Astrocyte of the hippocampus (primary cell): ENCODE measurements around the gene MYOM3.
A peak's percentile ranks its signal among the peaks of the same experiment; 100 is the strongest.
"Not testable (repeated sequence)": the region's sequence is repeated elsewhere in the genome, so short reads cannot be mapped to it uniquely, and the experiment has no call there.

Experiments
- DNase-seq: peaks from one replicate; pipeline ENCODE4 v3.0.0; 2011; ENCODE audit warnings: low read depth, low spot score

The MYOM3 gene

GRCh38 chr1:24074817-24075589 is 36.9 kb downstream of the MYOM3 start:
- no peak for DNase-seq

DNA sequence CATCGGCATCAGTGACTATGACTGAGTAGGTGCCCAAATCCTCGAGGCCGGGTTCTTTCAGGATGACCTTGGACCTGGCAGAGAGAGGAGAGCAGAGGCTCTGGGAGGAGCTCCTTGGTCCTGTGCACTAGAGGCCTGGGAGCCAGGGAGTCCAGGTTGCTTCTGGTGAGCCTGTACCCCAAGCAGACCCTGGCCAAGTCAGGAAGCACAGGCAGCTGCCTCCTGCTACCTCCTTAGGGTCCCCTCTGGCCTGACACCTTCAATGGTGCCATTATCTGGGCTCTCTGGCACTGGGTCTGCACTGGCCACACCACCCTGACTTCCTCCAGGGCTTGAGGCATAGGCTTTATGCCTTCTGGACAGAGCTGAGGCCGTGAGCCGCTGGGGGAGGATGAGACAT is 37.7 kb downstream of the MYOM3 start:
- DNase-seq: no peak

DNA sequence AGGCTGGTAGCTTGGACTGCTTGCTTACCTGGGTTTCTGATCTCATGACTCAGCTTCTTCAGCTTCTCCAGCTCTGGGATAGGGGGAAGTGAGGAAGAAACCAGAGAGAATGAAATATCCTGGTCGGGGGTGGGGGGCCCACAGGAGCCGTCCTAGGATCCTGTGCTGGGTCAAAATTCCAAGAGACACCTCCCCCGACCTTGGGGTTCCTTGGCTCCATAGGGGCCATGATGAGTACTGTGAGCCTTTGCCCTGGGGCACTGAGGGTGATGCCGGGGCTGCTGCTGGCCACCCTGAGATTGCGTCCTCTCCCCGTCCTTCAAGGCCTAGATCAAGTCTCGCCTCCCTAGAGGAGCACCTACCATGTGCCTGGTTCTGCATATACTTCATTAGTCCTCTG is 40.0 kb downstream of the MYOM3 start:
- DNase-seq: no peak

- peak; percentile 90 for DNase-seq
Measured at GRCh38 chr1:24070821-24071393, 41.0 kb downstream of the MYOM3 start.

DNA sequence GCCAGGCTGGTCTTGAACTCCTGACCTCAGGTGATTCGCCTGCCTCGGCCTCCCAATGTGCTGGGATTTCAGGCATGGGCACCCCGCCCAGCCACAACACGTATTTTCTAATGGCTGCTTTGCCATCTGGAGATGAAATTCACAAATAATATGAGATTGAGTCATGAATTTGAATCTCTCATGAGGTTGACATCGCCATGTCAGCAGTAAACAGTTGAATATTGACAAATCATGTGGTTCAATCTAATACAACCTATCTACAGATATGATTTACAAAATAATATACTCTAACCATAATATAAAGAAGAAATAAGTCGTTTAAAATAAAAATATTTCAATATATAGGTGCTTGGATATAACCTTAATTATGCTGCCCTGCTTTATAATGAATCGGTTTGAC is 42.1 kb downstream of the MYOM3 start:
- no peak for DNase-seq

DNA sequence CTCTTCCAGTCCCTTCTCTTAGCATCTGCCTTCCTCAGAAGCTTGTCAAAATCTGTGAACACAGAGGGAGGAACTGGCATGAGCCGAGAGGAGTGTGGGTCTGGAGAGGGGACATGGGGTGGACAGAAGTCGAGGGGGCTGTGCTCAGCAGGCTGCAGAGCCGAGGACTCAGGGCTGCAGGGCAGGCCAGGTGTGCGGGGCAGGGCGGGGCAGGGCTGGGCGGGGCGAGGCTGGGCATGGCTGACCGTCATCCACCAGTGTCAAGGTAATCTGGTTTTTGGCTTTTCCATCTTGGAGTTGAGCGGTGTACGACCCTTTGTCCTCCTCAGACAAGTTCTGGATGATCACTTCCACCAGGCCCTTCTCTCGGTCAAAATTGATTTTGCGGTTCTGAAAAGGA is 44.0 kb downstream of the MYOM3 start:
- DNase-seq: no peak

- no peak for DNase-seq
Measured at GRCh38 chr1:24065304-24065703, 46.6 kb downstream of the MYOM3 start.

DNA sequence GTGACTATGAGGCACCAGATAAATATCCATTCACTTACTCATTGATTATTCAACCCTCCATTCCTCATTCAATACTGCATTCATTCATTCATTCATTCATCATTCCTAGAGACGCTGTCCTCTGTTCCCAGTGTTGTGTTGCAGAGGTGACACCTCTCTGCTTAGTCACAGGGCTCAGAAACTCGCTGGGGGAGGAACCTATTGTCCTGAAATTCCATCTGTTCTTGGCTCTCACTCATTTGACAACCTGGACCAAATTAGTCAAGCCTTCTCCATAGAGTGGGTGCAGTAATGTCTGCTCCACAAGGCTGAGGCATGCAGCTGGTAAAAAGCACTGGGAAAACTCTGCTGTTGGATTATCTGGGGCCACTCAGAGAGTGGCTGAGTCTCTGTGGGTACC is 49.7 kb downstream of the MYOM3 start:
- no peak for DNase-seq

- DNase-seq: no peak
Measured at GRCh38 chr1:24060482-24060881, 51.5 kb downstream of the MYOM3 start.

DNA sequence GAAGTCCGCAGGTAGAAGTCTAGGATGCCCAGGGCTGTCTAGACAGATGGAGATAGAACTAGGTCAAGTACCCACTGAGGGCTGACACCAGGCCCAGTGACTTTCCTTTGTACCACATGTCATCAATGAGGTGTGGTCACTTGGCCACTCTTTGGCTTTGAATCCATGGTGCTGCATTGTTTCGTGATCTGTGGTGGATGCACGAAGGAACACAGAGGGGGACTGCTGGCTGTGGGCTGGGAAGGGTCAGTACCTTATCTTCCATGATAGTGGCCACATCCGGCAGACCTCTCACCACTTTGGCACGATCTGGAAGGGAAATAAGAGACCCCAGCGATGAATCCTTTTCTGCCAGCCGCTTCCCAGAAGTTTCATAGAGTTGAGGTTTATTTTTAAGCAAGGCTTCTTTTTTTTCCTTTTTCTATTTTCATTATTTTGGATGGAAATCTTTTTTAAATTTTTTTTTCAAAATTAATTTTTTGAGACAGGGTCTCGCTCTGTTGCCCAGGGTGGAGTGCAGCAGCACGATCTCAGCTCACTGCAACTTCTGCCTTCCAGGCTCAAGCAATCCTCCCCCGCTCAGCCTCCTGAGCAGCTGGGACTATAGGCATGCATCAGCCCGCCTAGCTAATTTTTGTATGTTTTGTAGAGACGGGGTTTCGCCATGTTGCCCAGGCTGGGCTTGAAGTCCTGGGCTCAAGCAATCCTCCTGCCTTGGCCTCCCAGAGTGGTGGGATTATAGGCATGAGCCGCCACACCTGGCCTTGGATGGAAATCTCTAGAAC is 53.1 kb downstream of the MYOM3 start:
- DNase-seq: no peak

GRCh38 chr1:24057171-24057570 is 54.8 kb downstream of the MYOM3 start:
- no peak for DNase-seq

DNA sequence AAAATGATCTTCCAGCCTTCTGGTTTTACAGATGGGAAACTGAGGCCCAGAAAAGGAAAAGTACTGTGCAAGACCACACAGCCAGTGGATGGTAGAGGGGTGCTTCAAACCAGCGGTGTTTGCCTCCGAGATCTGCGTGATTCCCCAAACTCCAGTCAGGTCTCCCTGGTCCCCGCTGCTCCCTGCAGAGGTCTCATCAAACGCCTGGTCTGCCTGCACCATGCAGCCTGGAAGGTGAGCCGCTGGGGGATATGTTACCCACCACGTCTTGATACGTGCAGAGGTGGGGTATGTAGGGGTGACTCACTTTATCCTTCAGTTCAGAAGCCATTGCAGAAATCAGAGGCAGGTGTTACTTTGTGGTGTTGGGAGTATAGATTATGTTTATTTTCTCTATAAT is 56.3 kb downstream of the MYOM3 start:
- DNase-seq: no peak

DNA sequence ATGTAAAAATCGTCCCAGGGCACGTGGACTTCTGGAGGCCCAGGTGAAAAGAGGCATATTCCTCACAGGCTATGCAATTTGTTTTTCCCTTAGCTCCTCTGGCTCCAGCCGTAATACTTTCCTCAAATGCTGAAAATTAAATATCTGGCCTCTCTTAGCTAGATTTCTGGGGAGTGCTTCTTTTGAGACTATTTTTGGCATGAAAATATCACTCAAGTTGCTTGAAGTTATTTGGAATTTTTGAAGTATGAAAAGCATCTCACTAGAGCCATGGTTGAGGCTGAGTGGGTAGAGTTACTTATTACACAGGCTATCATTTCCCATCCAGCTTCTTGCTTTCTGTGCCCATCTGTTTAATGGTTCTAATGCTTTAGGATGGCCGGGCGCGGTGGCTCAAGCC is 59.7 kb downstream of the MYOM3 start:
- no peak for DNase-seq

- no peak for DNase-seq
Measured at GRCh38 chr1:24051206-24051945, 60.6 kb downstream of the MYOM3 start.

- no peak for DNase-seq
Measured at GRCh38 chr1:24049733-24050132, 62.2 kb downstream of the MYOM3 start.

GRCh38 chr1:24048894-24049293 is 63.0 kb downstream of the MYOM3 start:
- not testable (repeated sequence) for DNase-seq

DNA sequence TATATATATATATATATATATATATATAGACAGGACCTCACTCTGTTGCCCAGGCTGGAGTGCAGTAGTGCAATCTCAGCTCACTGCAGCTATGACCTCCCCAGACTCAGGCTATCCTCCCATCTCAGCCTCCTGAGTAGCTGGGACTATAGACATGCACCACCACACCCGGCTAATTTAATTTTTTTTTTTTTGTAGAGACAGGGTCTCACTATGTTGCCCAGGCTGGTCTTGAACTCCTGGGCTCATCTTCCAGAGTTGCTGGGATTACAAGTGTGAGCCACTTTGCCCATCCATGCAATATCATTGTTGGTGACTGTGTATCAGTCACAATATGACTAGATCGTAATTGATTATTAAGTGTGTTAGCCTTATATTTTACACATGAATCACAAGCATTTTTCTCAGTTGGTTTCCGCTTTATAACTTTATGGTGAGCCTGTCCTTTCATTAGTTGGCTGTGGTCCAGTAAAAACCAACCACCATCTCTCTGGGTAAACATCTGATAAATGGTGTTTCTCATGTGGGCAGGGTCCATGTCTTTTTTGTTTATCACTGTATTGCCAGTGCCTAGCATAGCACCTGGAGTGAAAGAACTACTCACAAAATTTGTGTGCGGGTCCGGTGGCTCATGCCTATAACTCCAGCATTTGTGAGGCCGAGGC is 63.6 kb downstream of the MYOM3 start:
- peak; percentile 29 for DNase-seq

- peak; percentile 46 for DNase-seq
Measured at GRCh38 chr1:24047110-24047477, 64.8 kb downstream of the MYOM3 start.

DNA sequence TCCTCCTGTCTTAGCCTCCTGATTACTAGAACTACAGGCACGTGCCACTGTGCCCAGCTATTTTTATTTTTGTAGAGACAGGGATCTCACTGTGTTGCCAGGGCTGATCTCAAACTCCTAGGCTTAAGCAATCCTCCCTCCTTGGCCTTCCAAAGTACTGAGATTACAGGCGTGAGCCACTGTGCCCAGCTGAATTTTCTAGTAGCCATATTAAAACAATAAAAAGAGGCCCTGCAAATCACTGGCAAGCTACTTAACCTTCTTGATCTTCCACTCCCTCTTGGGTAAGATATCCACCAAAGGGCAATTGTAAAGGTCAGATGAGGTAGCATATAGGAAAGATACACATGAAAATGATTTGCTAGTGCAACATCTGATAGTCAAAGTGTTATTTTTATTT is 66.2 kb downstream of the MYOM3 start:
- no peak for DNase-seq

GRCh38 chr1:24044672-24045071 is 67.3 kb downstream of the MYOM3 start:
- DNase-seq: not testable (repeated sequence)

GRCh38 chr1:24043345-24044032 is 68.4 kb downstream of the MYOM3 start:
- no peak for DNase-seq
